HCT116 (cell line): ENCODE results near the gene ZNF212. TPM values are rescaled to one million over a fixed set of nuclear protein-coding genes. Genes with fewer than 3 reads are reported as not detected.

Experiments used
- ATAC-seq: fragments of 200-7000 bp; cut with Tn5 transposase; 2 replicates; pipeline ENCODE4 v1.9.1; 2020; ENCODE audit warnings: mild to moderate bottlenecking, moderate library complexity
- BruUV-seq: library from RNA; stranded (reverse); fragments of 400-500 nt; replicated peaks from 2 replicates; lab custom pipeline; 2021; lab: Mats Ljungman, UMichigan
- CTCF ChIA-PET: fragments of 300-600 bp; sonication (Branson Sonifier 250); formaldehyde crosslinking; loops from one replicate; lab custom pipeline; 2021; ENCODE audit warnings: antibody characterized with exemption; lab: Charles Lee
- POLR2A ChIA-PET: fragments of 300-600, 350-600 bp; sonication (Branson Sonifier 250); formaldehyde crosslinking; loops from one replicate; lab custom pipeline; 2021; ENCODE audit warnings: antibody characterized with exemption; lab: Charles Lee
- RAD21 ChIA-PET, 2 experiments: fragments of 300-600 bp; sonication (Branson Sonifier 250); formaldehyde crosslinking; loops; one replicate each; lab custom pipeline; 2023; ENCODE audit warnings: low total read pairs in 2 of 2; ENCODE audit not compliant: uncharacterized antibody in 2 of 2, unreplicated experiment in 2 of 2, low non-redundant PET in 1 of 2; lab: Charles Lee
- DNase-seq: peaks from one replicate; pipeline ENCODE4 v3.0.0-alpha.2; 2010; ENCODE audit warnings: low read depth, low spot score
- H2AFZ ChIP-seq: fragments of 200-600 bp; shearing (Covaris generic), sonication (generic); 2 replicates; pipeline ENCODE4 v1.6.1; 2017; ENCODE audit warnings: low read depth, mixed run types, mixed read lengths, antibody characterized with exemption, low read length; ENCODE audit not compliant: poor library complexity, severe bottlenecking
- H3K27ac ChIP-seq: 2 replicates; pipeline ENCODE4 v1.5.1; 2012; ENCODE audit warnings: low read depth, low read length
- H3K27me3 ChIP-seq: fragments of 200-600 bp; sonication (generic); 2 replicates; pipeline ENCODE4 v1.6.1; 2016; ENCODE audit warnings: mixed run types, low read length, mixed read lengths; ENCODE audit not compliant: insufficient read depth
- H3K36me3 ChIP-seq, 2 experiments: fragments of 200-500 bp in 1 of 2; fragments of 200-600 bp in 1 of 2; sonication (Bioruptor generic) in 1 of 2; sonication (generic) in 1 of 2; 2 replicates each; pipeline versions ENCODE4 v1.5.1 to v1.6.1; 2014 to 2016; ENCODE audit warnings: low read length in 2 of 2, inconsistent platforms in 1 of 2, mixed read lengths in 1 of 2, mixed run types in 1 of 2; ENCODE audit not compliant: insufficient read depth in 2 of 2, control insufficient read depth in 1 of 2
- H3K4me1 ChIP-seq, 2 experiments: fragments of 200-600 bp in 1 of 2; sonication (generic) in 1 of 2; 2 replicates each; pipeline versions ENCODE4 v1.5.1 to v1.6.1; 2012 to 2017; ENCODE audit warnings: low read length in 2 of 2, inconsistent platforms in 1 of 2, mild to moderate bottlenecking in 1 of 2, mixed read lengths in 1 of 2, mixed run types in 1 of 2, moderate library complexity in 1 of 2; ENCODE audit not compliant: insufficient read depth in 2 of 2, control insufficient read depth in 1 of 2
- H3K4me2 ChIP-seq: fragments of 200-600 bp; sonication (generic); 2 replicates; pipeline ENCODE4 v1.6.1; 2017; ENCODE audit warnings: mixed run types, low read length, mixed read lengths
- H3K4me3 ChIP-seq, 2 experiments: fragments of 200-600 bp in 1 of 2; sonication (generic) in 1 of 2; replicated peaks in 1 of 2; 2 replicates each; pipeline ENCODE4 v1.5.1; 2011 to 2016; ENCODE audit warnings: low read length in 2 of 2, control low read depth in 1 of 2, low read depth in 1 of 2, mild to moderate bottlenecking in 1 of 2, mixed read lengths in 1 of 2, mixed run types in 1 of 2
- H3K79me2 ChIP-seq: fragments of 200-600 bp; sonication (generic); 2 replicates; pipeline ENCODE4 v1.6.1; 2017; ENCODE audit warnings: mild to moderate bottlenecking, mixed run types, low read length, moderate library complexity, mixed read lengths; ENCODE audit not compliant: insufficient read depth
- H3K9ac ChIP-seq: fragments of 200-600 bp; sonication (generic); 2 replicates; pipeline ENCODE4 v1.6.1; 2016; ENCODE audit warnings: low read length, mixed read lengths
- H3K9me2 ChIP-seq: fragments of 200-600 bp; sonication (generic), shearing (Covaris generic); 2 replicates; pipeline ENCODE4 v1.6.1; 2017; ENCODE audit warnings: mixed run types, mild to moderate bottlenecking, moderate library complexity; ENCODE audit not compliant: insufficient read depth
- H3K9me3 ChIP-seq, 2 experiments: fragments of 200-500 bp in 1 of 2; fragments of 200-600 bp in 1 of 2; sonication (Bioruptor generic) in 1 of 2; sonication (generic) in 1 of 2; 2 replicates each; pipeline ENCODE4 v1.6.1; 2014 to 2017; ENCODE audit warnings: low read length in 2 of 2, mixed read lengths in 2 of 2, inconsistent platforms in 1 of 2, low read depth in 1 of 2, mild to moderate bottlenecking in 1 of 2, mixed run types in 1 of 2, moderate library complexity in 1 of 2; ENCODE audit not compliant: control insufficient read depth in 1 of 2, insufficient read depth in 1 of 2
- H4K20me1 ChIP-seq: fragments of 200-600 bp; sonication (generic), shearing (Covaris generic); 2 replicates; pipeline ENCODE4 v1.6.1; 2017; ENCODE audit warnings: mixed run types, mild to moderate bottlenecking, moderate library complexity; ENCODE audit not compliant: insufficient read depth
- ATF3 ChIP-seq: IDR thresholded peaks from 2 replicates; pipeline ENCODE4 v1.6.1; 2012
- CBX3 ChIP-seq: IDR thresholded peaks from 2 replicates; pipeline ENCODE4 v1.6.1; 2012; ENCODE audit warnings: low read depth
- CTCF ChIP-seq, 3 experiments: fragments of 200-600 bp in 1 of 3; sonication (generic) in 1 of 3; IDR thresholded peaks in 2 of 3; conservative IDR thresholded peaks in 1 of 3; 2 replicates each; pipeline ENCODE4 v1.5.1; 2012 to 2017; ENCODE audit warnings: low read depth in 2 of 3, low read length in 2 of 3, antibody characterized with exemption in 1 of 3, borderline replicate concordance in 1 of 3, control low read depth in 1 of 3, mild to moderate bottlenecking in 1 of 3, mixed read lengths in 1 of 3, mixed run types in 1 of 3, moderate library complexity in 1 of 3; ENCODE audit not compliant: insufficient read depth in 1 of 3
- EGR1 ChIP-seq: IDR thresholded peaks from 2 replicates; pipeline ENCODE4 v1.6.1; 2012; ENCODE audit warnings: low read depth
- ELF1 ChIP-seq: IDR thresholded peaks from 2 replicates; pipeline ENCODE4 v1.6.1; 2012; ENCODE audit warnings: low read depth, borderline replicate concordance
- EZH2 ChIP-seq: fragments of 200-600 bp; sonication (generic); IDR thresholded peaks from 2 replicates; pipeline ENCODE4 v1.6.1; 2017; ENCODE audit warnings: antibody characterized with exemption, mixed run types
- EZH2phosphoT487 ChIP-seq: fragments of 200-600 bp; IDR thresholded peaks from 2 replicates; pipeline ENCODE4 v1.6.1; 2018; ENCODE audit warnings: antibody characterized with exemption, borderline replicate concordance
- FOSL1 ChIP-seq: IDR thresholded peaks from 2 replicates; pipeline ENCODE4 v1.6.1; 2012; ENCODE audit warnings: low read depth
- MAX ChIP-seq: IDR thresholded peaks from 2 replicates; pipeline ENCODE4 v1.6.1; 2012
- POLR2A ChIP-seq: IDR thresholded peaks from 2 replicates; pipeline ENCODE4 v1.7.0; 2011; ENCODE audit warnings: borderline replicate concordance; ENCODE audit not compliant: insufficient read depth, insufficient read length; ENCODE audit errors: extremely low read depth
- RAD21 ChIP-seq: IDR thresholded peaks from 2 replicates; pipeline ENCODE4 v1.6.1; 2012; ENCODE audit warnings: low read depth, mild to moderate bottlenecking
- REST ChIP-seq: IDR thresholded peaks from 2 replicates; pipeline ENCODE4 v1.6.1; 2012; ENCODE audit warnings: low read depth
- SIN3A ChIP-seq: IDR thresholded peaks from 2 replicates; pipeline ENCODE4 v1.6.1; 2012; ENCODE audit warnings: low read depth
- SP1 ChIP-seq: IDR thresholded peaks from 2 replicates; pipeline ENCODE4 v1.6.1; 2012; ENCODE audit warnings: low read depth
- SRF ChIP-seq: IDR thresholded peaks from 2 replicates; pipeline ENCODE4 v1.6.1; 2012; ENCODE audit warnings: low read depth
- TCF7L2 ChIP-seq: IDR thresholded peaks from 2 replicates; pipeline ENCODE4 v1.7.0; 2011; ENCODE audit warnings: borderline replicate concordance, inconsistent platforms; ENCODE audit not compliant: insufficient read depth, insufficient read length; ENCODE audit errors: extremely low read depth
- ZBTB33 ChIP-seq: IDR thresholded peaks from 2 replicates; pipeline ENCODE4 v1.6.1; 2011; ENCODE audit warnings: mild to moderate bottlenecking, low read length, moderate library complexity; ENCODE audit not compliant: insufficient replicate concordance; ENCODE audit errors: extremely low read depth
- intact Hi-C: fragments of 100-400 bp; cut with micrococcal nuclease; formaldehyde crosslinking; loops from 2 replicates; pipeline ENCODE4 v1.10.0; 2022
- total RNA-seq: library from RNA; stranded (reverse); gene quantifications from one replicate; pipeline ENCODE4 v1.2.1, GENCODE V29; 2021; ENCODE audit not compliant: unreplicated experiment

The ZNF212 gene
- total RNA-seq, 1 experiment from 2014 or later = 13.7 TPM

- ChIA-PET CTCF (interaction anchor here (0.7 to 1.7 kb wide), 6 partner anchors 10 to 130 kb away, joined by 3 to 9 read pairs (median 4); partner anchors contain the start of genes ZNF398 and ZNF425), POLR2A (interaction anchor here (0.6 to 1.6 kb wide), 7 partner anchors 9 to 575 kb away, joined by 3 to 6 read pairs (median 4); partner anchors contain the start of gene ZNF783), RAD21 (no interaction called here)
- Histone ChIP-seq H3K27me3 (no peaks in the 10 kb centered on the region), H3K36me3 (peaks cover 26 to 27% of the 10 kb centered on the region in 2 experiments), H3K79me2 (peaks cover 46% of the 10 kb centered on the region), H3K27ac (peak within 1 kb of the TSS; percentile 99), H3K4me3 (peak within 1 kb of the TSS; percentile 91 to 95), H3K9me2 (no peaks in the 10 kb centered on the region), H3K4me2 (peak within 1 kb of the TSS; percentile 82), H2AFZ (peak within 1 kb of the TSS; percentile 83), H3K9ac (peak within 1 kb of the TSS; percentile 89), H4K20me1 (no peaks in the 10 kb centered on the region), H3K9me3 (peaks cover 0 to 3% of the 10 kb centered on the region in 2 experiments; a peak in 1 of 4 replicates), H3K4me1 (peaks cover 10 to 17% of the 10 kb centered on the region in 2 experiments)
- BruUV-seq = no TSS peak
- intact Hi-C loops = loop anchor here (5.0 kb wide), 1 partner anchor 37 kb away; no protein-coding TSS in a partner anchor
- peak; percentile 67 for DNase-seq
- ATAC-seq = peak; percentile 96
- peak; percentile 24 for TF ChIP-seq TCF7L2
- TF ChIP-seq EZH2 = no peak
- peak; percentile 6; the same call in 1 of the 2 replicates for TF ChIP-seq SP1
- no peak for TF ChIP-seq FOSL1
- no peak for TF ChIP-seq REST
- no peak for TF ChIP-seq ATF3
- TF ChIP-seq CTCF (IDR thresholded peaks at IDR 0.05 in 2 of 3, conservative IDR thresholded peaks at IDR 0.05 in 1 of 3; ENCODE audit: borderline replicate concordance in 1 of 3, insufficient read depth in 1 of 3, low read depth in 2 of 3, low read length in 2 of 3) = peak; percentile 55 to 76 (median 65)
- TF ChIP-seq EZH2phosphoT487 = no peak
- TF ChIP-seq ELF1 = no peak
- TF ChIP-seq SRF = no peak
- TF ChIP-seq SIN3A = peak; percentile 80
- TF ChIP-seq RAD21 = peak; percentile 69
- TF ChIP-seq EGR1 = no peak
- peak; percentile 68 for TF ChIP-seq MAX
- TF ChIP-seq POLR2A = peak; percentile 67
- TF ChIP-seq ZBTB33 = no peak
- TF ChIP-seq CBX3 = no peak
Observed at GRCh38 chr7:149195180-149196150, 44.0 kb upstream of the ZNF212 start, which contains the start of gene ZNF282. ZNF282 (plus strand) TSS chr7:149195546; CDS start chr7:149195590, 44 bp downstream.
